ENCODE results near the gene CDC42EP4.
"Not testable (repeated sequence)": the region's sequence is repeated elsewhere in the genome, so short reads cannot be mapped to it uniquely, and the experiment has no call there.

The CDC42EP4 gene

GRCh38 chr17:73318836-73319235 lies 7.0 kb upstream of the CDC42EP4 start:
- no peak for DNase-seq

- DNase-seq, result no peak
Observed at GRCh38 chr17:73318427-73318813, 6.6 kb upstream of the CDC42EP4 start.

GRCh38 chr17:73317513-73318426 lies 6.0 kb upstream of the CDC42EP4 start:
- no peak for DNase-seq

GRCh38 chr17:73316919-73317505 lies 5.2 kb upstream of the CDC42EP4 start:
- DNase-seq, result peak; percentile 88

- no peak for DNase-seq
Observed at GRCh38 chr17:73315471-73315870, 3.7 kb upstream of the CDC42EP4 start.

GRCh38 chr17:73313526-73314127 lies 1.8 kb upstream of the CDC42EP4 start:
- DNase-seq, result no peak

GRCh38 chr17:73312887-73313286 lies 1.1 kb upstream of the CDC42EP4 start:
- not testable (repeated sequence) for DNase-seq

GRCh38 chr17:73311428-73311780 lies 397 bp downstream of the CDC42EP4 start:
- DNase-seq, result peak; percentile 37

- DNase-seq, result no peak
Observed at GRCh38 chr17:73309727-73310596, 1.8 kb downstream of the CDC42EP4 start.

GRCh38 chr17:73308959-73309358 lies 2.8 kb downstream of the CDC42EP4 start:
- DNase-seq, result not testable (repeated sequence)

GRCh38 chr17:73308017-73308823 lies 3.6 kb downstream of the CDC42EP4 start:
- DNase-seq, result no peak

- DNase-seq, result peak; percentile 47
Observed at GRCh38 chr17:73307130-73307529, 4.7 kb downstream of the CDC42EP4 start.

- DNase-seq, result no peak
Observed at GRCh38 chr17:73305845-73306836, 5.7 kb downstream of the CDC42EP4 start.

GRCh38 chr17:73304971-73305812 lies 6.6 kb downstream of the CDC42EP4 start:
- DNase-seq, result peak; percentile 83

- no peak for DNase-seq
Observed at GRCh38 chr17:73304438-73304837, 7.4 kb downstream of the CDC42EP4 start.

GRCh38 chr17:73302189-73302588 lies 9.6 kb downstream of the CDC42EP4 start:
- DNase-seq, result no peak

GRCh38 chr17:73301369-73301768 lies 10.4 kb downstream of the CDC42EP4 start:
- no peak for DNase-seq

GRCh38 chr17:73300392-73300791 lies 11.4 kb downstream of the CDC42EP4 start:
- DNase-seq, result no peak

GRCh38 chr17:73297934-73298861 lies 13.6 kb downstream of the CDC42EP4 start:
- DNase-seq, result no peak

Measured in NCI-H2171 treated with DMSO at 0.1 percent for 48 hours (cell line).